GM15510 (cell line): Measurements from ENCODE around the gene NELL1.

Source experiments
- POLR2A ChIP-seq: IDR thresholded peaks from 3 replicates; pipeline ENCODE4 v1.6.1; 2011; ENCODE audit warnings: borderline replicate concordance; ENCODE audit not compliant: insufficient read length; ENCODE audit errors: extremely low read depth

NELL1 gene

GRCh38 chr11:20926799-20927540 is 257.6 kb downstream of the NELL1 start:
- TF ChIP-seq POLR2A = no peak

GRCh38 chr11:20931029-20931428 is 261.6 kb downstream of the NELL1 start:
- TF ChIP-seq POLR2A = no peak

GRCh38 chr11:20933086-20933485 is 263.7 kb downstream of the NELL1 start:
- TF ChIP-seq POLR2A = no peak

GRCh38 chr11:20933958-20934357 is 264.6 kb downstream of the NELL1 start:
- TF ChIP-seq POLR2A = no peak

- no peak for TF ChIP-seq POLR2A
Observed at GRCh38 chr11:20934516-20934915, 265.1 kb downstream of the NELL1 start.

- TF ChIP-seq POLR2A = no peak
Observed at GRCh38 chr11:20937826-20938225, 268.4 kb downstream of the NELL1 start.

- TF ChIP-seq POLR2A = no peak
Observed at GRCh38 chr11:20949585-20949984, 280.2 kb downstream of the NELL1 start.

- TF ChIP-seq POLR2A = no peak
Observed at GRCh38 chr11:20962581-20962980, 293.2 kb downstream of the NELL1 start.

GRCh38 chr11:20963596-20963995 is 294.2 kb downstream of the NELL1 start:
- no peak for TF ChIP-seq POLR2A

GRCh38 chr11:20964985-20965384 is 295.6 kb downstream of the NELL1 start:
- no peak for TF ChIP-seq POLR2A

GRCh38 chr11:20966489-20966888 is 297.1 kb downstream of the NELL1 start:
- TF ChIP-seq POLR2A = no peak

GRCh38 chr11:20973940-20974559 is 304.7 kb downstream of the NELL1 start:
- TF ChIP-seq POLR2A = no peak

- TF ChIP-seq POLR2A = no peak
Observed at GRCh38 chr11:20980736-20981135, 311.4 kb downstream of the NELL1 start.

GRCh38 chr11:20990447-20990846 is 321.1 kb downstream of the NELL1 start:
- no peak for TF ChIP-seq POLR2A

- TF ChIP-seq POLR2A = no peak
Observed at GRCh38 chr11:20991471-20991870, 322.1 kb downstream of the NELL1 start.

GRCh38 chr11:21007297-21007696 is 337.9 kb downstream of the NELL1 start:
- no peak for TF ChIP-seq POLR2A
